Measurements from ENCODE around the gene KCNQ2. TPM values are rescaled to one million over a fixed set of nuclear protein-coding genes. Genes with fewer than 3 reads are reported as not detected.

KCNQ2 gene
- total RNA-seq, 1 experiment from 2014 or later: not detected

DNA sequence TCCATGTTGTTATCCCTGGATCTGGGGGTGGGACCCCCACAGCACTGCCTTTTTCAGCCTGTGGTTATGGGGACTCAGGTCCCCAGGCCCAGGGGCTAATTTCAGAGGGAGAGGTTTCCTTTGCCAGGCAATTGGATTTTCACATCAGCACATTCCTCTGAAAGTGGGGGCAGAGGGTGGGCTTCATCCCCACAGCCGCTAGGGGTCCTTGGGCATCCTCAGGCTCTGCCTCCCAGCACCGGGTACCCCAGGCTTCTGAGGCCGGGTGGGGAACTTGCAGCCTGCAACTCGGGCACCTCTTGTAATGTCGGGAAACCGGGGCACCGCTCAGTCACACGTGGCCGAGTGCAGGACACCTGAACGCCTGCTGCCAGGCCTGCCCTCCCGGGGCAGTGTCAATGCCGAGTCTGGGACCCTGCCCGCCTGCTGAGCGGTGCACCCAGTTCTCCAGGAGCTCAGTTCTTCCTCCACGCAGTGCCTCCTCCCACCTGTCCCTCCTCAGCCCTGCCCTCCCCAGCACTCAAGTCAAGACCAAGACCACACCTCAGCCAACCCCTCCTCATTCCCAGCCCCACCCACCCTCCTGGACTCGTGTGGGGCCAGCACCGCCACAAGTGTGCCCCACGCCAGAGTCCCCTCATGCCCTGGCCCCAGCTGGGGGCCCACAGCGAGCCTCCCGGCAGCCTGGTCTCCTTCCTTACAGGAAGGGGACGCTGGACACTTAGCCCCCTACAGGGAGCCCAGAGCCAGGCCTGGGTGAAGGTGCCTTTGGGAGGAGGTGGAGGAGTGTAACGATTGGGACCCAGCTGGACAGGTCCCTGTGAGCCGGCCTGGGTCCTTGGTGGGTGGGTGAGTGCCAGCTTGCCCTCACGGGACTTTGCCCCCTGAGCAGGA lies 102.5 kb downstream of the KCNQ2 start:
- no peak for DNase-seq (ENCODE audit: low read depth)

DNA sequence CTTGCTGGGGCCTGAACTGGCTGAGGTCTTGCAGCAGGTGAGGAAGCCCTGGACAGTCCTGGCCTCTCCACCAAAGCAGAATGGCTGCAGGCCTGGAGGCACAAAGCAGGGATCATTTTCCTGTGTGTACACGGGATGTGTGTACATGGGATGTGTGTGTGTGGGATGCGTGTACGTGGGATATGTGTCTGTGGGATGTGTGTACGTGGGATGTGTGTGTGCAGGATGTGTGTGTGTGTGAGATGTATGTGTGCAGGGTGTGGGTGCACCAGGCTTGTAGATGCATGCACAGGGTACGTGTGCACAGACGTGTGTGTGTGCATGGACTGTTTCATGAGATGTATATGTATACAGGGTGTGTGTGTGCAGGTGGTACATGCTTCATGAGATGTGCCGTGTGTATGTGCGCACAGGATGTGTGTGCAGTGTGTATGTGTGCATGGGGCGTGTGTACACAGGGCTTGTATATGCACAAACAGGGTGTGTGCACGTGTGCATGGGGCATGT lies 103.4 kb downstream of the KCNQ2 start:
- DNase-seq (ENCODE audit: low read depth): no peak

GRCh38 chr20:63368151-63368550 lies 104.3 kb downstream of the KCNQ2 start:
- DNase-seq (ENCODE audit: low read depth): no peak

DNA sequence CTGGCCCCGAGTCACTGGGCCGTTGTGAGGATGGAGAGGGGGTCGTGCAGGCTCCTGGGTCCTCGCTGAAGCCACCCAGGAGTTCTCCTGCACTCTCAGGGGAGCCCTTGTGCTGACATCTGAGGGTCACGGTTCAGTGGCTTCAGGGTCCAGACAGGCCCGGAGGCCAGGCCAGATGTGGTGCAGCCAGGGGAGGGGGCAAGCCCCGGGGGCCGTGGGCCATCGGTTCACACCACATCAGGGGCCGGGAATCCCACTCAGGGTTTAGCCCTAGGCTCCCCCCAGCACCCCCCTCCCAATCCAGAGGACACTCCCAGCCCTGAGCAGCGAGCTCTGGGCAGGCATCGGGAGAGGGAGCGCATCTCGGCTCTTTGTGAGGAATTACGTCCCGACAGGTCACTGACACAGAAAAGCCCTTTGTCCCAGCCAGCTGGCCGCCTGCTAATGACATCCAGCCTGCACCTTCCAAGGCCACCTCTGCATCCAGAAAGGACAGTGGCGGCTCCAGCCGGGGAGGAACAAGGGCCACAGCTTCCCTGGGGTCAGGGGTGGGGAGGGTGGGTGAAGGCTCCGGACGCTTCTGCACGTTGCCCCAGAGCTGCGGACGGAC lies 104.9 kb downstream of the KCNQ2 start:
- DNase-seq (ENCODE audit: low read depth): no peak

GRCh38 chr20:63366390-63367365 lies 105.8 kb downstream of the KCNQ2 start:
- DNase-seq (ENCODE audit: low read depth): peak; percentile 20

DNA sequence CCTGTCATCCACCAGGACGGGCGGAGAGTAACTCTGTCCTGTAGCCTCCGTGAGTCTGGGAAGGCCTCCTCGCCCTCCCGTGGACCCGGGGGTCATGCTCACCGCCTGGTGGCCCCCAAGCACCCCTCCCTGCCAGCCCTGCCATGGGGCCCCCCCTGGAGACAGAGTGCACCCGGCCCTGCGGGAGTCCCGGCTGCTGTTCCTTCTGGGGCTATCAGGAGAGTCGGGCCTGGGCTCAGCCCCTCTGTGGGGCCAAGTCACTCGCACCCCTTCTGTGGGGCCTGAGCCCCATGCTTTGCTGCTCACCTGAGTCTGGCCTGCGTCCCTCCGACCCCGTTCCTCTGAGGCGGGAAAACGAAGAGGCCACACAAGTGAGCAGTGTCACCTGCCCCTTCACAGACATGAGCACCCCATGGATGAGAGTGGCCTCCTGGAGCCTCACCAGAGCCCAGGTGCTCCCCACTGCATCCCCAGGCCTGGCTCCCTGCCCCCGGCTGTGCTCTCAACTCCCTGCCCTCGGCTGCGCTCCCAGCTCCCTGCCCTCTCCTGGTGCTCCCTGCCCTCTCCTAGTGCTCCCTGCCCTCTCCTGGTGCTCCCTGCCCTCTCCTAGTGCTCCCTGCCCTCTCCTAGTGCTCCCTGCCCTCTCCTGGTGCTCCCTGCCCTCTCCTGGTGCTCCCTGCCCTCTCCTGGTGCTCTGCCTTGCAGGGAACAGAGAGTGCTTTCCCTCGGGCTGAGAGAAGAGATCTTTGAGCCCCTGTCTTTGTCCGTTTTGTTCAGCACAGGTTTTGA lies 106.7 kb downstream of the KCNQ2 start:
- no peak for DNase-seq (ENCODE audit: low read depth)

- no peak for DNase-seq (ENCODE audit: low read depth)
Measured at GRCh38 chr20:63364801-63365585, 107.5 kb downstream of the KCNQ2 start.

DNA sequence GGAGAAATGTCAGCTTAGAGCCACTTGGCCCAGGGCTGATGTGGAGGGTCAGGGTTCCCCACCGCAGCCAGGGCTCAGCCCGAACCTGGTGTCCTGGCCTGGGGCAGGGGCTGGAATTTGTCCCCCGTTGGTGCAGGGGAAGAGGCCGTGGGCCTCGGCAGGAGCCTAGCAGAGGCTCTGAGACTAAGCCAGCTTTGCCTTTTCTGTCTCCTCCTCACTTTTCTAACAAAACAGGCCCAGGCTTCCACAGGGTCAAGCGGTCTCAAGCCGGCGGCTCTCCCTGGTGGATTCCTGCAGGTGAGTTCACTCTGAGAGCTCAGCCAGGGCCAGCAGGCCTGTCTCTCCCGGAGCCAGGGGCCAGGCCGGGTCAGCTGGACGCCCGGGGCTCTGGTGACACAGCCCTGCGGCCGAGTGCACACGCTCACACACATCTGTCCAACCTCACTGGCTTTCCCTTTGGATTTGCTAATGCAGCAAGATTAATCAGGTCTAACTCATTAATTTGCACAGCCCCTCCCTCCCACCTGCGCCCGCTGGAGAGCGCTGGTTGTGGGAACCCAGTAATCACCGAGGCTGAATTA lies 108.4 kb downstream of the KCNQ2 start:
- peak; percentile 29 for DNase-seq (ENCODE audit: low read depth)

GRCh38 chr20:63363013-63363957 lies 109.2 kb downstream of the KCNQ2 start:
- no peak for DNase-seq (ENCODE audit: low read depth)

DNA sequence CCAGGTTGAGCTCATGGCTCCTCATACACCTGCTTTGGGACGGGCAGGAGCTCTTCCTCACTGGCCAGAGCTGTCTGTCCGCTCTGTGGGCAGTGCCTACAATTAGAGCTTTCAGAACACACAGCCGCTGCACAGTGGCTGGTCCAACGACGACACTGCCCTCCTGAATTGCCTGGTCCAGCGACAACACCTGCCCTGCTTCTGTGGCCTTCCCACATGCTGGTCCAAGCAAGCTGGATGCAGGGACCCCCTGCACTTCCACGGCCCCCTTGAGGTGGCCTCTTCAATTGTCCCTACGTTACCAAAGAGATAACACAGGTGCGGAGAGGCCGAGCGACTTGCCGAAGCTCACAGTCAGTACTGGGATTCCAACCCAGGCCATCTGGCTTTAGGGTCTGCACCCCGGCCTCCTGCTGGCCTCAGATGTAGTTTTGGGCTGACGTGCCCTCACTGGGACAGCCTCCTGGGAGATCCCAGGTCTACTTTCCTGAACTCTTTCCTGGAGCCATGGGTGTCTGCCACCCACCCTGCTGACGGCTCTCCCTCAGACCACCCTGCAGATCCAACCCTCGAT lies 109.9 kb downstream of the KCNQ2 start:
- DNase-seq (ENCODE audit: low read depth): no peak

DNA sequence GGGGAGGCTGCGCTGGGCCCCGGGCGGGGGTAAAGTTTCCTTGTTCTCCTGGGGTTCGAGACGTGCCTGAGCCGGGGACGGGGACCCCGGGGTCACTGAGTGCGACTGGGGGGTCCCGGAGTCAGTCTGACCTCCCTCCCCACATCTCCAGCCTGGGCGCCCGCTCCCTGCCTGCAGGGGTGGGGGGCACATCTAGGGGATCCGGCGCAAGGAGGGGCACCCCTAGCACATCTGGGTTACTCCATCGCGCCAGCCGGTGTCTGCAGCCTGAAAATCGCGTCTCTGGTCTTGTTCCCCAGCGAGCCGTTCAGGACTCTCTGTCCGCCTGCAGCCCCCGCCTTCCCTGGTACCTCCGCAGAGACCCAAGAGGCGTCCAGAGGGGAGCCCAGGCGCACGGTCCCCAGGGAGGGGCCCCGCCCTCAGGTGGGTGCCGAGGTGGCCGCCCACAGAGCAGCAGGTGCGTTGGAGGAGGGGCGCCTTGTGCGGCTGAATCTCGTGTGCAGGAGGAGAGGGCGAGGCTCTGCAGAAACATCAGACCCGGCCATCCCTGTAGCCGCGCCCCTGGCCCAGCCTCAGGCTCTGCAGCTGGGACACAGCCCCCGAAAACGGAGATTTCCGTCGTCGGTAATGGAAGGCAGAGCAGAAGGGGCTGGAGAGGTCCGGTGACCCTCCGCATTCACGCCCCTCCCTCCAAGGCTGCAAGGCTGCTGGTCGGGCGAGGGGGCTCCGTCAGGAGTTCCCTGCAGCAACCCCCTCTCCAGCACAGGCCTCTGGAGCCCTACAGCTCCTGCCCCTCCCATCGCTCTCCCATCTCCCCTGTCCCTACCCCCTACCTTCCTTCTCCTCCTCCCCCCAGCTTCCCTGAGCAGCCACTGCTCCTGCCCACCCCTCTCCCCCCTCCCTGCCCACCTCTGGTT lies 110.7 kb downstream of the KCNQ2 start:
- DNase-seq (ENCODE audit: low read depth): no peak

DNA sequence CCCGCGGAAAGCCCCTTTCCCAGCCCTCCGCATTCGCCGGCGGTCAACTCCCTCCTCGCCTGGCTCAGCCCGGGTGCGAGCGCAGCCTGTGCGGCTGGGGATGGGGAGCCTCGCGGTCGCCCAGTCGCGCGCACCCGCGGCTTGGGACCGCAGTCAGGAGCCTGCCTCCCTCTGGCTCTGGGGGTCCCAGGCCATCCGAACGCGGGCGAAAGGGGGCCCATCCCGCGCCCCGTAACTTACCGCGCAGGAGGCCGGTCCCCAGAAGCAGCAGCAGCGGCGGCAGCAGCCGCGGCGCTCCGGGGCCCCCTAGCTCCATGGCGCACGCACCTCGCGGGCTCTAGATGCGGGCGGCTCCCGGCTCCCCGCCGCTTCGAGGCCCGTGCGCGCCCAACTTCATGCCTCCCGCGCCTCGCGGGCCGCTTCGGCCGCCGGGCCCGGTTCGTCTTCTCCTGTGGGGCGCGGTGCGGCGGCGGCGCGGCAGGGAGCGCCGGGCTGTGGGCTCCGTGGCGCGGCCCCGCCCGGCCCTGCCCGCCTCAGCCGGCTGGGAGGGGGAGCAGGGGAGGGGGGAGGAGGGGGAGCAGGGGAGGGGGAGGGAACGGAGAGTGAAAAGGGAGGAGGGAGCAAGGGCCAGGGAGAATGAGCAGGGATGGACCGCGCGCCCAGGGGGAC lies 111.5 kb downstream of the KCNQ2 start, which contains the start of gene CHRNA4:
Gene CHRNA4 (minus strand): TSS at position 500 of the 669 bp plus-strand sequence. CDS start 184 bp downstream, at position 316.
- no peak for DNase-seq (ENCODE audit: low read depth)

DNA sequence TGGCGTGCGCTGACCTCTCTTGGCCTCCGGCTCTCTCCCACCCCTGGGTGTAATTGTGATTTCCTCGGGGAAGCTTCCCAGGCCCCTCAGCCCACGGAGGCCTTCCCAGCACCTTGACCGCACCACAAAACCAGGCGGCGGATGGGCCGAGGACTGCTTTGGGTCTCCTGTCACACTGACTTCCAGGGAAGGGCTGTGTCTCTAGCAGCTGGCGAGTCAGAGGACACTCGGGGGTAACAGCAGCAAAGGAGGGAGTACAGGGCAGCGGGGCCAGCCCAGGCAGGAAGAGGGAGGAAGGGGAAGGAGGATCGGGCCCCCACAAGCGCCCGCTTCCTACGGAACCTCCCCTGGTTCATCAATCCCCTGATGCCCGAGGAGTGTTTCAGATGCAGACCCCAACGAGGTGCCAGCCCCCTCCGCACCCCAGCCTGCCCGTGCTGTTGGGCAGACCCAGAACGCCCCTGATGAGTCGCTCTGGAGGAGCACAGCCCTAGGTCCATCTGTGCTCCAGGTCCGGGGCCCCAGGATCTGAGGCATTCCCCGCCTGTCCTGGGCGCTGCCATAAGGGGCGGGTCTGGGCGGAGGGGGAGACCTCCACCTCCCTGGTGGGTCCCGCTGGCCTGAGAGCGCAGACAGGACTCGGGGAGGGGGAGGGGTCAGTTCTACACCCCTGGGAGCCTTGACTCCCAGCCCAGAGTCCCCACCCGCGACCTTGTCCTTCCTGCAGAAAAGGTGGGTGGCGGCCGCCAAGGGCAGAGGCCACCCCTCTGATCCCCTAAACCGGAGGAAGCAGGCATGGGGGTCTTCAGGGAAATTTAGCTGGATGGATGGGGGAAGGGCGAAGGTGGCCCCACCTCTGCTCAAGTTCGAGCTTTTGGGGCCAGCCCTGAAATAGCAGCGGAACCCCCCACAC lies 112.3 kb downstream of the KCNQ2 start:
- DNase-seq (ENCODE audit: low read depth): no peak

- no peak for DNase-seq (ENCODE audit: low read depth)
Measured at GRCh38 chr20:63359164-63359934, 113.1 kb downstream of the KCNQ2 start.

Measured in M059J (cell line).